ENCODE data around the gene CCR4. TPM values are rescaled to one million over a fixed set of nuclear protein-coding genes. Genes with fewer than 3 reads are reported as not detected.
A peak's percentile ranks its signal among the peaks of the same experiment; 100 is the strongest.

The CCR4 gene
- total and polyA plus RNA-seq, 2 of the 8 experiments (the other 6 are each of a cell fraction or from before 2014, with no cell fraction given), result 0.11 to 0.15 TPM

- H2BK20ac ChIP-seq (ENCODE audit: low read length), result no peak overlapping the region
- no peaks in the 10 kb centered on the region for H4K20me1 ChIP-seq (replicated peaks in 1 of 2; ENCODE audit: control insufficient read depth in 1 of 2, insufficient read depth in 2 of 2, low read length in 2 of 2)
- no peaks in the 10 kb centered on the region for H3K79me2 ChIP-seq (ENCODE audit: control insufficient read depth in 1 of 2, insufficient read depth in 2 of 2, low read length in 2 of 2)
- H4K5ac ChIP-seq (ENCODE audit: insufficient read length, low read depth, low read length), result no peak overlapping the region
- H3K27ac ChIP-seq (ENCODE audit: low read depth, low read length), result no peak overlapping the region
- H4K8ac ChIP-seq (ENCODE audit: extremely low read depth, insufficient read depth, low read length), result no peak overlapping the region; the same call in 1 of the 2 replicates
- FAIRE-seq, result no peak
- no peak overlapping the region for H3K9ac ChIP-seq (replicated peaks in 1 of 4; ENCODE audit: extremely low read depth in 1 of 4, low read depth in 3 of 4, low read length in 3 of 4)
- H3K14ac ChIP-seq (ENCODE audit: insufficient read length), result no peak overlapping the region
- H3K4me1 ChIP-seq (replicated peaks in 1 of 4; ENCODE audit: control insufficient read depth in 3 of 4, insufficient read depth in 4 of 4, low read length in 3 of 4), result peaks cover 0 to under 1% (median under 1%) of the 10 kb centered on the region in 4 experiments; a peak in 2 of 7 replicates
- no peak overlapping the region for H2BK5ac ChIP-seq (ENCODE audit: low read depth, low read length)
- H3K23ac ChIP-seq (ENCODE audit: insufficient read length), result no peak overlapping the region
- no peak overlapping the region for H3K4me2 ChIP-seq (ENCODE audit: insufficient read depth in 1 of 2, low read depth in 2 of 2, low read length in 2 of 2)
- H3K56ac ChIP-seq (replicated peaks; ENCODE audit: insufficient read length, low read depth, low read length), result no peak overlapping the region
- no peak overlapping the region for H2BK120ac ChIP-seq (replicated peaks; ENCODE audit: low read depth, low read length)
- no peak overlapping the region for H3K4ac ChIP-seq (replicated peaks; ENCODE audit: insufficient read length, low read depth, low read length)
- H3K79me1 ChIP-seq (ENCODE audit: low read depth, low read length), result no peaks in the 10 kb centered on the region
- no peak overlapping the region for H4K91ac ChIP-seq (replicated peaks; ENCODE audit: insufficient read length, low read length)
- 0 out of 2 replicates have a peak overlapping the region, but pooled peaks have one; percentile 27 for H3K18ac ChIP-seq (ENCODE audit: extremely low read depth, low read length)
- H2BK12ac ChIP-seq (ENCODE audit: low read depth, low read length), result no peak overlapping the region
- H3K4me3 ChIP-seq (ENCODE audit: extremely low read depth in 1 of 4, insufficient read depth in 2 of 4, low read depth in 3 of 4, low read length in 4 of 4), result no peak overlapping the region
- H3K9me3 ChIP-seq (ENCODE audit: insufficient read depth in 2 of 2, low read depth in 1 of 2, low read length in 1 of 2), result no peaks in the 10 kb centered on the region
- no peak overlapping the region for H2AFZ ChIP-seq (ENCODE audit: low read length)
- POLR2A ChIA-PET (ENCODE audit: partially characterized antibody), result interaction anchor here (1.3 kb wide), 1 partner anchor 20 kb away, joined by 3 read pairs; no protein-coding TSS in a partner anchor
- no peaks in the 10 kb centered on the region for H3K27me3 ChIP-seq (replicated peaks in 1 of 4; ENCODE audit: control insufficient read depth in 3 of 4, extremely low read depth in 1 of 4, insufficient read depth in 3 of 4, low read length in 3 of 4)
- H2BK15ac ChIP-seq (ENCODE audit: low read length), result no peak overlapping the region
- no peaks in the 10 kb centered on the region for H3K36me3 ChIP-seq (ENCODE audit: control insufficient read depth in 2 of 4, insufficient read depth in 4 of 4, low read length in 3 of 4)
- CTCF ChIA-PET (ENCODE audit: partially characterized antibody), result interaction anchor here (0.8 to 1.6 kb wide), 7 partner anchors 9 to 121 kb away, joined by 3 to 7 read pairs (median 4); no protein-coding TSS in a partner anchor
- H2AK5ac ChIP-seq (ENCODE audit: low read depth, low read length), result no peak overlapping the region
- WGBS, 2 experiments (ENCODE audit: extremely low coverage in 1 of 2, insufficient coverage in 1 of 2, insufficient read length in 1 of 2, insufficient replicate concordance in 2 of 2, low coverage in 1 of 2, low lambda C conversion rate in 2 of 2, missing lambda C conversion rate in 1 of 2), result 91% methylated on average over 11 of the region's 11 CpGs; no CpG with 5 or more reads in 1 of the 2 experiments
- no peaks in the 10 kb centered on the region for H3K23me2 ChIP-seq (ENCODE audit: low read depth, low read length)
- DNase-seq (ENCODE audit: low read depth in 1 of 2, low spot score in 2 of 2), result no peak
- no peak for TF ChIP-seq RNF2 (IDR thresholded peaks at IDR 0.05; ENCODE audit: borderline replicate concordance, low read depth, low read length, missing control alignments, poor library complexity, severe bottlenecking)
- no peak for TF ChIP-seq SIX5 (IDR thresholded peaks at IDR 0.05; ENCODE audit: low read depth, low read length)
- no peak for TF ChIP-seq SUZ12 (IDR thresholded peaks at IDR 0.05; ENCODE audit: low read length)
- TF ChIP-seq FOSL1 (IDR thresholded peaks at IDR 0.05; ENCODE audit: insufficient read depth, low read depth, low read length), result no peak
- no peak for TF ChIP-seq HDAC6 (IDR thresholded peaks at IDR 0.05; ENCODE audit: low read depth, low read length)
- TF ChIP-seq YY1 (IDR thresholded peaks at IDR 0.05; ENCODE audit: low read depth, low read length), result no peak
- TF ChIP-seq SIRT6 (IDR thresholded peaks at IDR 0.05; ENCODE audit: low read length), result no peak
- no peak for TF ChIP-seq MAX (IDR thresholded peaks at IDR 0.05)
- no peak for TF ChIP-seq JUN (IDR thresholded peaks at IDR 0.05; ENCODE audit: low read depth, low read length)
- TF ChIP-seq EGR1 (IDR thresholded peaks at IDR 0.05; ENCODE audit: borderline replicate concordance, low read depth, low read length), result no peak
- TF ChIP-seq ZNF274 (IDR thresholded peaks at IDR 0.05; ENCODE audit: borderline replicate concordance, extremely low read depth, low read length), result no peak
- TF ChIP-seq ATF3 (IDR thresholded peaks at IDR 0.05; ENCODE audit: insufficient read depth, low read depth, low read length), result no peak
Observed at GRCh38 chr3:32952369-32953077, 1.1 kb downstream of the CCR4 start.

Measured in H1 (cell line).